Activated CD8-positive, alpha-beta T cell treated with anti-CD3 and anti-CD28 coated beads for 36 hours (primary cell): ENCODE measurements around the gene PPP1R11. TPM values are rescaled to one million over a fixed set of nuclear protein-coding genes. Genes with fewer than 3 reads are reported as not detected.

Source experiments
- ATAC-seq: fragments of 200-7000 bp; cut with Tn5 transposase; one replicate; pipeline ENCODE4 v1.10.0; 2021; ENCODE audit warnings: mild to moderate bottlenecking, moderate library complexity
- CTCF ChIA-PET: fragments of 350-600 bp; sonication (Branson Sonifier 250); formaldehyde crosslinking; loops from one replicate; lab custom pipeline; 2021; ENCODE audit warnings: antibody characterized with exemption; lab: Charles Lee
- POLR2A ChIA-PET: fragments of 350-600 bp; sonication (Branson Sonifier 250); formaldehyde crosslinking; loops from one replicate; lab custom pipeline; 2021; ENCODE audit warnings: antibody characterized with exemption; lab: Charles Lee
- DNase-seq: peaks from one replicate; pipeline ENCODE4 v3.0.0-alpha.2; 2020
- H3K27ac Mint-ChIP-seq: one replicate; pipeline ENCODE4 v1.8.0; 2021; ENCODE audit warnings: mild to moderate bottlenecking, mixed read lengths
- H3K27me3 Mint-ChIP-seq: one replicate; pipeline ENCODE4 v1.8.0; 2021; ENCODE audit warnings: mixed read lengths
- H3K36me3 Mint-ChIP-seq: one replicate; pipeline ENCODE4 v1.8.0; 2021; ENCODE audit warnings: low read depth, mixed read lengths
- H3K4me1 Mint-ChIP-seq: one replicate; pipeline ENCODE4 v1.8.0; 2021; ENCODE audit warnings: low read depth, mixed read lengths
- H3K4me3 Mint-ChIP-seq: one replicate; pipeline ENCODE4 v1.8.0; 2021; ENCODE audit warnings: mild to moderate bottlenecking, moderate library complexity, mixed read lengths
- H3K9me3 Mint-ChIP-seq: one replicate; pipeline ENCODE4 v1.8.0; 2021; ENCODE audit warnings: mixed read lengths
- CTCF ChIP-seq: fragments of 200-600 bp; IDR thresholded peaks from one replicate; pipeline ENCODE4 v1.8.0; 2022; ENCODE audit warnings: antibody characterized with exemption, mild to moderate bottlenecking
- intact Hi-C: fragments of 100-400 bp; cut with micrococcal nuclease; formaldehyde crosslinking; loops from one replicate; pipeline ENCODE4 v1.10.0; 2022
- total RNA-seq, 2 experiments: library from RNA; stranded (reverse); gene quantifications; one replicate each; pipeline ENCODE4 v1.2.3, GENCODE V29; 2021

The PPP1R11 gene
- total RNA-seq, 2 experiments from 2014 or later, result 33.8 to 34.1 TPM

GRCh38 chr6:30043744-30044143 is 23.3 kb upstream of the PPP1R11 start:
- CTCF ChIA-PET, result no interaction called here

GRCh38 chr6:30044630-30045029 is 22.4 kb upstream of the PPP1R11 start:
- peaks cover 29% of the 10 kb centered on the region for H3K4me1 Mint-ChIP-seq
- ATAC-seq (no peak), DNase-seq (no peak)
- POLR2A ChIA-PET, result no interaction called here
- no peaks in the 10 kb centered on the region for H3K9me3 Mint-ChIP-seq
- peaks cover 20% of the 10 kb centered on the region for H3K36me3 Mint-ChIP-seq
- CTCF ChIA-PET, result no interaction called here
- H3K27ac Mint-ChIP-seq, result no peak overlapping the region
- intact Hi-C loops, result no loop called here
- no peak for TF ChIP-seq CTCF
- H3K4me3 Mint-ChIP-seq, result no peak overlapping the region
- H3K27me3 Mint-ChIP-seq, result no peaks in the 10 kb centered on the region

More at GRCh38 chr6:30043744-30044143, 23.3 kb upstream of the PPP1R11 start:
- Mint-ChIP-seq H3K36me3 (peaks cover 21% of the 10 kb centered on the region), H3K27ac (no peak overlapping the region), H3K4me1 (peaks cover 29% of the 10 kb centered on the region), H3K27me3 (no peaks in the 10 kb centered on the region), H3K9me3 (no peaks in the 10 kb centered on the region), H3K4me3 (no peak overlapping the region)
- no peak for ATAC-seq
- POLR2A ChIA-PET, result no interaction called here
- TF ChIP-seq CTCF, result no peak
- intact Hi-C loops, result no loop called here
- no peak for DNase-seq

- Mint-ChIP-seq H3K4me1 (peaks cover 33% of the 10 kb centered on the region), H3K4me3 (no peak overlapping the region), H3K9me3 (no peaks in the 10 kb centered on the region), H3K27me3 (no peaks in the 10 kb centered on the region), H3K27ac (peak overlapping the region; percentile 51), H3K36me3 (peaks cover 22% of the 10 kb centered on the region)
- ChIA-PET POLR2A (interaction anchor here (0.7 to 2.2 kb wide), 2 partner anchors 13 to 105 kb away, joined by 3 to 9 read pairs; partner anchors contain the start of gene POLR1H), CTCF (interaction anchor here (1.3 kb wide), 1 partner anchor 84 kb away, joined by 3 read pairs; no protein-coding TSS in a partner anchor)
- TF ChIP-seq CTCF, result no peak
- intact Hi-C loops, result no loop called here
- DNase-seq (no peak), ATAC-seq (peak; percentile 34)
These were observed 19.8 kb upstream of the PPP1R11 start for GRCh38 chr6:30047220-30047619.

GRCh38 chr6:30053682-30054081 is 13.3 kb upstream of the PPP1R11 start:
- DNase-seq (no peak), ATAC-seq (no peak)
- intact Hi-C loops, result no loop called here
- CTCF ChIA-PET, result interaction anchor here (1.0 kb wide), 1 partner anchor 50 kb away, joined by 3 read pairs; no protein-coding TSS in a partner anchor
- TF ChIP-seq CTCF, result no peak
- Mint-ChIP-seq H3K9me3 (no peaks in the 10 kb centered on the region), H3K36me3 (peaks cover 32% of the 10 kb centered on the region), H3K27ac (no peak overlapping the region), H3K4me1 (peaks cover 19% of the 10 kb centered on the region), H3K27me3 (no peaks in the 10 kb centered on the region), H3K4me3 (no peak overlapping the region)
- POLR2A ChIA-PET, result no interaction called here

- Mint-ChIP-seq H3K4me3 (no peak overlapping the region), H3K36me3 (peaks cover 30% of the 10 kb centered on the region), H3K27me3 (no peaks in the 10 kb centered on the region), H3K9me3 (no peaks in the 10 kb centered on the region), H3K27ac (no peak overlapping the region), H3K4me1 (peaks cover 29% of the 10 kb centered on the region)
- TF ChIP-seq CTCF, result no peak
- POLR2A ChIA-PET, result no interaction called here
- CTCF ChIA-PET, result no interaction called here
- DNase-seq, result no peak
- ATAC-seq, result no peak
- intact Hi-C loops, result no loop called here
These were observed 11.5 kb upstream of the PPP1R11 start for GRCh38 chr6:30055513-30055912.
